Body of pancreas (tissue), 4 donors: ENCODE results near the gene SCAPER. TPM values are rescaled to one million over a fixed set of nuclear protein-coding genes. Genes with fewer than 3 reads are reported as not detected.

Experiments
- ATAC-seq: fragments of 150-250 bp; one replicate; pipeline ENCODE4 v1.9.1; 2016
- DNase-seq, 4 donors: peaks; one replicate each; pipeline ENCODE4 v3.0.0-alpha.2; 2019
- H3K27ac ChIP-seq, 4 donors: fragments of 200-600 bp; sonication (generic); 1 replicate in 3 of 4; 2 replicates in 1 of 4; pipeline versions ENCODE4 v1.5.1 to v1.6.1; 2016 to 2019; ENCODE audit warnings: mild to moderate bottlenecking in 1 of 4, mixed read lengths in 1 of 4, moderate library complexity in 1 of 4
- H3K27me3 ChIP-seq, 2 donors: fragments of 200-600 bp; sonication (generic); one replicate each; pipeline ENCODE4 v1.6.0; 2016; ENCODE audit warnings: mild to moderate bottlenecking in 1 of 2
- H3K36me3 ChIP-seq, 2 donors: fragments of 200-600 bp; sonication (generic); replicated peaks in 1 of 2; 2 replicates each; pipeline ENCODE4 v1.5.1; 2016; ENCODE audit warnings: low read depth in 2 of 2; ENCODE audit not compliant: insufficient read depth in 1 of 2
- H3K4me1 ChIP-seq: fragments of 200-600 bp; sonication (generic); one replicate; pipeline ENCODE4 v1.6.0; 2016
- H3K4me3 ChIP-seq, 2 donors: fragments of 200-600 bp; sonication (generic); 1 replicate in 1 of 2; 2 replicates in 1 of 2; pipeline ENCODE4 v1.5.1; 2016 to 2019
- H3K9me3 ChIP-seq, 3 donors: fragments of 200-600 bp; sonication (generic); 1 replicate in 2 of 3; 2 replicates in 1 of 3; pipeline ENCODE4 v1.5.1; 2016
- POLR2A ChIP-seq, 3 donors: fragments of 450-650 bp; IDR thresholded peaks; one replicate each; pipeline ENCODE4 v1.6.1; 2016; ENCODE audit warnings: antibody characterized with exemption in 3 of 3, mild to moderate bottlenecking in 2 of 3
- WGBS, 2 donors: methylation state at CpG; one replicate each; pipeline ENCODE4 v1.1.5; 2017; 5-methylcytosine and 5-hydroxymethylcytosine counted together
- intact Hi-C: fragments of 100-400 bp; cut with DNase I; formaldehyde crosslinking; loops from one replicate; pipeline ENCODE4 v1.15.1; 2023
- total RNA-seq, 2 donors: library from RNA; depleted of rRNA; stranded (reverse); fragments of >200 nt; gene quantifications; one replicate each; pipeline ENCODE4 v1.1.0, GENCODE V29; 2016
- TF ChIP-seq, protein P1 (sequence below), 7 experiments: fragments of 450-650 bp in 4 of 7; fragments of 200-600 bp in 3 of 7; sonication (generic) in 3 of 7; IDR thresholded peaks; one replicate each; pipeline ENCODE4 v1.5.1; 2016 to 2019; ENCODE audit warnings: antibody characterized with exemption in 7 of 7

The SCAPER gene
- total RNA-seq, 2 donors from 2014 or later, result 22.1 to 46.2 TPM

DNA sequence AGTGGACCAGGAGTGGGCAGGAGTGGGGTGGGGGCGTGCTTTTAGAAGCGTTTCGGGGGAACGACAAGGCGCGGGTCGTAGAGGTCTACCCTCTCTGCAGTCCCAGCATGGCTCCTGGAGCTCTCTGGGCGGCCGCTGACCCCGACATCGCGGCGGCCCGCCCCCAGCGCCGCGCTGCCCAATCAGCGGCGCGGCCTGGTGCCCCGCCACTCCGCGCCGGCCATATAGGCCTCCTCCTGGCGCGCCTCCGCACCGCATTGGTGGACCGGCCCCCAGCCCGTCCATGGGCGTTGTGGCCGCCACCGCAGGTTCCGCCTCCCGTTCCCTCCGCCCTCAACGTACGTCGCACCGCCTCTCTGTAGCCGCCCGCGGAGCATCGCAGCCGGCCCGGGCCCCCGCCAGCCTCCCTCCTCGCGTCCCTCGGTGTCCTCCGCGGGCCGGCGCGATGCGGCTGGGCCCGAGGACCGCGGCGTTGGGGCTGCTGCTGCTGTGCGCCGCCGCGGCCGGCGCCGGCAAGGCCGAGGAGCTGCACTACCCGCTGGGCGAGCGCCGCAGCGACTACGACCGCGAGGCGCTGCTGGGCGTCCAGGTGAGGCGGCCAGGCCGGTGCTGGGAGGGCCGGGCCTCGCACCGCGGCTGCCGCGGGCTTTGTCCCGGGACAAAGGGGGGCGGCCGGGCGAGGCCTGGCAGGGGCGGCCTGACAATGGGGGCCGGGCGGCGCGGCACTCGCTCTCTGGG is 26.4 kb upstream of the SCAPER start, which contains the start of gene RCN2:
Gene RCN2 (plus strand): TSS at position 353 of the 738 bp plus-strand sequence. CDS start 93 bp downstream, at position 446.
- Histone ChIP-seq H3K4me1 (peaks cover 15% of the 10 kb centered on the region), H3K4me3 (peak within 1 kb of the TSS; percentile 18 to 49), H3K36me3 (no peaks in the 10 kb centered on the region), H3K9me3 (no peaks in the 10 kb centered on the region), H3K27me3 (no peaks in the 10 kb centered on the region), H3K27ac (peak within 1 kb of the TSS; percentile 84 to 91 (median 87))
- DNase-seq (peak; percentile 96 to 97 (median 96)), ATAC-seq (peak; percentile 99)
- 0% methylated on average over 7 to 95 of the region's 96 CpGs for WGBS, 2 donors
- intact Hi-C loops, result no loop called here
- TF ChIP-seq, protein P1, sequence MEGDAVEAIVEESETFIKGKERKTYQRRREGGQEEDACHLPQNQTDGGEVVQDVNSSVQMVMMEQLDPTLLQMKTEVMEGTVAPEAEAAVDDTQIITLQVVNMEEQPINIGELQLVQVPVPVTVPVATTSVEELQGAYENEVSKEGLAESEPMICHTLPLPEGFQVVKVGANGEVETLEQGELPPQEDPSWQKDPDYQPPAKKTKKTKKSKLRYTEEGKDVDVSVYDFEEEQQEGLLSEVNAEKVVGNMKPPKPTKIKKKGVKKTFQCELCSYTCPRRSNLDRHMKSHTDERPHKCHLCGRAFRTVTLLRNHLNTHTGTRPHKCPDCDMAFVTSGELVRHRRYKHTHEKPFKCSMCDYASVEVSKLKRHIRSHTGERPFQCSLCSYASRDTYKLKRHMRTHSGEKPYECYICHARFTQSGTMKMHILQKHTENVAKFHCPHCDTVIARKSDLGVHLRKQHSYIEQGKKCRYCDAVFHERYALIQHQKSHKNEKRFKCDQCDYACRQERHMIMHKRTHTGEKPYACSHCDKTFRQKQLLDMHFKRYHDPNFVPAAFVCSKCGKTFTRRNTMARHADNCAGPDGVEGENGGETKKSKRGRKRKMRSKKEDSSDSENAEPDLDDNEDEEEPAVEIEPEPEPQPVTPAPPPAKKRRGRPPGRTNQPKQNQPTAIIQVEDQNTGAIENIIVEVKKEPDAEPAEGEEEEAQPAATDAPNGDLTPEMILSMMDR (IDR thresholded peaks at IDR 0.05), result peak in 2 of 7 experiments; percentile 25 to 26
- TF ChIP-seq POLR2A (IDR thresholded peaks at IDR 0.05), result peak; percentile 89 to 95 (median 93)

DNA sequence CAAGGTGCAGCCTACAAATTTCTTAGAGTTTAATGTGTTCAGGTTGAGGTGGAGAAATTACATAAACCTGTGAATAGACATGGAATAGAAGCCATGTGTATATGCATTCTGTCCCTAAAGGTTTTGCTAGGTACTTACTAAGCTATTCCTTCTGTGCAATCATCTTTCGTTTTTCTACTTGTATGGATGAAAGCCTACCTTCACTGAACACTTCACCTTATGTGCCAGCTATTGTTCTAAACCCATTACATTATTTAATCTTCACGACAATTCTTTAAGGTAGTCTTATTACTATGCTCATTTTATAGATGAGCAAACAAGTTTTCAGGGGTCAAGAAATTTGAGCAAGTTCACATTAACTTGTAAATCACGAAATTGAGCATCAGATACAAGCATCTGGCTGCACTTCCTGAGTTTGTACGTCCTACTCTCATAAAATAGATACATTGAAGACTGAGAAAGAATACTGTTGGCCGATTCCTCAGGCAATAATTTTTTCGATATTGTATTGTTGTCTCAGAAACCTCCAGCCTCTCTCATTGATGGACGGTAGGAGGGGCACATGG is 25.8 kb upstream of the SCAPER start:
- intact Hi-C loops, result no loop called here
- H3K9me3 ChIP-seq, result no peaks in the 10 kb centered on the region
- no peaks in the 10 kb centered on the region for H3K36me3 ChIP-seq
- no peak overlapping the region for H3K4me3 ChIP-seq
- peaks cover 15% of the 10 kb centered on the region for H3K4me1 ChIP-seq
- H3K27me3 ChIP-seq, result no peaks in the 10 kb centered on the region
- ATAC-seq (no peak), DNase-seq (no peak)
- no peak for TF ChIP-seq POLR2A (IDR thresholded peaks at IDR 0.05)
- TF ChIP-seq, protein P1 (IDR thresholded peaks at IDR 0.05), result no peak
- H3K27ac ChIP-seq, result peak overlapping the region; percentile 84 to 91 (median 87)
- WGBS, 2 donors, result 13% methylated on average over 7 of the region's 7 CpGs

- TF ChIP-seq, protein P1 (IDR thresholded peaks at IDR 0.05), result no peak
- no peak for TF ChIP-seq POLR2A (IDR thresholded peaks at IDR 0.05)
- no peak for ATAC-seq
Observed at GRCh38 chr15:76929011-76929760, 24.0 kb upstream of the SCAPER start.

DNA sequence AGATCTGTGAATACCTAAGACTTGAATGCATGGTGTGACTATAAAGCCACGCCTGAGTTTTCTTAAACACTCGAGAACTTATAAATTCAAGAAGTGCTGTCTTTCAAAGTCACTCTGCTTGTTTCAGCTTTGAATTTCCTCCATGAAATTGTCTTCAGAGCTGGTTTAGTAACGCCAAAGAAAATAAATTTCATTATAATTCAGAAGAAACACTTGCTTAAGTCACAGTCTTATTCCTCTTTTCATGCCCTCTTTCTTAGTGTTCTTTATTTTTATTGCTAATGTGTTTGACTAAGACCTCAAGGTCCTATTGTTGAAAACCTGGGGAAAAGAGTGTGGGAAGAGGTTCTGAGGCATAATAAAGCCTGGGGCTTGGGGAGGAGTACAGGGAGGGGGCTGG is 23.1 kb upstream of the SCAPER start:
- WGBS, 2 donors, result 70 to 79% methylated on average over 3 of the region's 3 CpGs
- Histone ChIP-seq H3K4me1 (peaks cover 15% of the 10 kb centered on the region), H3K27me3 (no peaks in the 10 kb centered on the region), H3K4me3 (no peak overlapping the region), H3K9me3 (no peaks in the 10 kb centered on the region), H3K27ac (no peak overlapping the region), H3K36me3 (no peaks in the 10 kb centered on the region)
- no peak for DNase-seq
- intact Hi-C loops, result no loop called here
- TF ChIP-seq, protein P1 (IDR thresholded peaks at IDR 0.05), result no peak
- no peak for TF ChIP-seq POLR2A (IDR thresholded peaks at IDR 0.05)
- ATAC-seq, result no peak

More at GRCh38 chr15:76929011-76929760, 24.0 kb upstream of the SCAPER start:
- intact Hi-C loops, result no loop called here
- Histone ChIP-seq H3K4me1 (peaks cover 15% of the 10 kb centered on the region), H3K4me3 (no peak overlapping the region), H3K27me3 (no peaks in the 10 kb centered on the region), H3K9me3 (no peaks in the 10 kb centered on the region), H3K36me3 (no peaks in the 10 kb centered on the region), H3K27ac (no peak overlapping the region)
- no peak for DNase-seq
